Measurements from ENCODE around the gene NCAM1. TPM values are rescaled to one million over a fixed set of nuclear protein-coding genes. Genes with fewer than 3 reads are reported as not detected.
A peak's percentile ranks its signal among the peaks of the same experiment; 100 is the strongest.

Gene NCAM1
- total RNA-seq, 1 donor = 9.6 TPM

DNA sequence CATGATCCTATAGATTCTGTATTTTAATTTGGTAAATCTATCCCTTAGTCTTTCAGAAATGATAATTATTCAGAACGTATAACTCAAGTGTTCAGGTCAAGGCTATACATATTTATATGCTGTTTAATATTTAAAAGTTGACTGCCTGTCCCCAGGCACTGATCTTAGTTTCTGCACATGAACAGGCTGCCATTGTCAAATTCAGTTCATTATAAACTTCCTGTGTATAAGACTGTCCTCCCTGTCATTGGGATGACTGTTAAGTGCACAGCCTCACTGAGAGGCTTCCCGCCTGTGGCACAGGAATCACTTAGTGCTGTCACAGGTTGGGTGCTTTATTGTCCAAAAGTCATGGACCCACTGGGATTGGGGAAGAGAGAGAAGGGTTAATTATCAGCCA, 261.0 kb downstream of the NCAM1 start:
- Histone ChIP-seq H3K27me3 (ENCODE audit: insufficient read depth, low read length) (no peaks in the 10 kb centered on the region), H3K4me1 (ENCODE audit: insufficient read depth, low read length) (no peaks in the 10 kb centered on the region), H3K9me3 (ENCODE audit: low read depth, low read length) (no peaks in the 10 kb centered on the region), H3K4me3 (ENCODE audit: low read length) (no peak overlapping the region)

DNA sequence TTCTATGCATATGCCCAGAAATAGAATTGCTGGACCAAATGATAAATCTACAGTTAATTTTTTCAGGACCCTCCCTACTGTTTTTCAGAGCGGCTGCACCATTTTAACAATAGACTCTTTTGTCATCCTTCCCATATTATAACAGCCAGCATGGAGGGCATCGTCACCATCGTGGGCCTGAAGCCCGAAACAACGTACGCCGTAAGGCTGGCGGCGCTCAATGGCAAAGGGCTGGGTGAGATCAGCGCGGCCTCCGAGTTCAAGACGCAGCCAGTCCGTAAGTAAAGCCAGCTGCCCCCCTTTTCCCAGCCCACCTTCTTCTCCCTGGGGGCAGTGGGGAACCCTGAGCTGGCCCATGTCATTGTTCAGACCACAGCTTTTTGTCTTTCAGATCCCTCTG, 273.7 kb downstream of the NCAM1 start:
- Histone ChIP-seq H3K4me1 (ENCODE audit: insufficient read depth, low read length) (no peaks in the 10 kb centered on the region), H3K27me3 (ENCODE audit: insufficient read depth, low read length) (no peaks in the 10 kb centered on the region), H3K4me3 (ENCODE audit: low read length) (no peak overlapping the region), H3K9me3 (ENCODE audit: low read depth, low read length) (no peaks in the 10 kb centered on the region)

DNA sequence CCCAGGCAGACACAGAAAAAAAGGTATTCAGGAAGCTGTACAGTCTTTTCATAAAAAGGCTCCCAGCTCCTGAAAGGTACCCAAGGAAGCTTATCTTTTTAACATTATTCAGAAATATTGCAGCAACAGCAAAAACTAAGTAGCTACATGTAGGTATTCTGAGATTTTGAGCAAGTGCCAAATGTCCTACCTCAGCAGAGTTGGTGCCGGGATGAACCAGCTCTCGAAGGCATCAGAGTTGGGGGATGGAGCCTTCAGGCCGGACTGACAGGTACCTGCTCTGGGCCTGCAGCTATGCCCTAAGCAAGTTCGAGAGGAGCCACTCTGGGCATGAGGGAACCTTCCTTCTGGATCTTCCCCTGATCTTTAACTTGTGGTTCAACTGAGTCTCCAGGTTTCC, 276.0 kb downstream of the NCAM1 start:
- Histone ChIP-seq H3K4me1 (ENCODE audit: insufficient read depth, low read length) (no peaks in the 10 kb centered on the region), H3K27me3 (ENCODE audit: insufficient read depth, low read length) (no peaks in the 10 kb centered on the region), H3K9me3 (ENCODE audit: low read depth, low read length) (no peaks in the 10 kb centered on the region), H3K4me3 (ENCODE audit: low read length) (no peak overlapping the region)

DNA sequence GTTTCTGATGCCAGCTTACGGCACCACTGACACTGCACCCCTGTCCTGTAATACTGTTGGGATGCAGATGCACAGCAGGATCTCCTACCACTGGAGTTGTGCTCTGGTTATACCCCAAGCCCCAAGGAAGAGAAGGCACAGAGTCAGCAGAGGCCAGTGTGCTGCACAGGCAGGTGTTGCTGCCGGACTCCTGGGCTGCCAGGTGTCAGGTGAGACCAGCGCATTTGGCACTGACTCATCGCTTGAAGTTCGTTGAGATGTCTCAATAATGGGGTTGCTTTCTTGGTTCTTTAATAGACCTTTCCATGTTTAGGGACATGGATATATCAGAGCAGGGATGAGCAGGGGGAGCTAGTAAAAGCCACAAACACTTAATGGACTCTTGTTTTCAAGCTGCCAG, 277.5 kb downstream of the NCAM1 start:
- Histone ChIP-seq H3K4me1 (ENCODE audit: insufficient read depth, low read length) (no peaks in the 10 kb centered on the region), H3K27me3 (ENCODE audit: insufficient read depth, low read length) (no peaks in the 10 kb centered on the region), H3K4me3 (ENCODE audit: low read length) (no peak overlapping the region), H3K9me3 (ENCODE audit: low read depth, low read length) (no peaks in the 10 kb centered on the region)

DNA sequence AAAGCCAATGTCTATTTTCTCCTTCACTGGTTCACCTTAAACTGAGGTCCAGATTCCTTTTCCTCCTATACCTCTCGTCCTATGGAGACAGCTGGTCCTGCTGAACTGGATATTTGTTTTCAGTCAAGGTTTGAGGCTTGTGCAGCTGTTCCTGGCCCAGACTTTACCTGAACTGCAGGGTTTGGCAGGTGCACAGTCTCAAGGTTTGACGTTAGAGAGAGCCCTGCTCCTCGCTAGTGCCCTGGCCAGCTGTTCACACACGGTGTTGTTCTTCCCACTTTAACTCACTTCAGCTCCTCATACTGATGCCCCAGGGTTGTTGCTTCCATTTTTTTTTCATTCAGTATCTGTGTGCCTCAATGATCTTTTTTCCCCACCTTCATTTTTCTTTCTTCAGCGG, 279.2 kb downstream of the NCAM1 start:
- Histone ChIP-seq H3K4me3 (ENCODE audit: low read length) (no peak overlapping the region), H3K4me1 (ENCODE audit: insufficient read depth, low read length) (no peaks in the 10 kb centered on the region), H3K9me3 (ENCODE audit: low read depth, low read length) (no peaks in the 10 kb centered on the region), H3K27me3 (ENCODE audit: insufficient read depth, low read length) (peaks cover 2% of the 10 kb centered on the region)

DNA sequence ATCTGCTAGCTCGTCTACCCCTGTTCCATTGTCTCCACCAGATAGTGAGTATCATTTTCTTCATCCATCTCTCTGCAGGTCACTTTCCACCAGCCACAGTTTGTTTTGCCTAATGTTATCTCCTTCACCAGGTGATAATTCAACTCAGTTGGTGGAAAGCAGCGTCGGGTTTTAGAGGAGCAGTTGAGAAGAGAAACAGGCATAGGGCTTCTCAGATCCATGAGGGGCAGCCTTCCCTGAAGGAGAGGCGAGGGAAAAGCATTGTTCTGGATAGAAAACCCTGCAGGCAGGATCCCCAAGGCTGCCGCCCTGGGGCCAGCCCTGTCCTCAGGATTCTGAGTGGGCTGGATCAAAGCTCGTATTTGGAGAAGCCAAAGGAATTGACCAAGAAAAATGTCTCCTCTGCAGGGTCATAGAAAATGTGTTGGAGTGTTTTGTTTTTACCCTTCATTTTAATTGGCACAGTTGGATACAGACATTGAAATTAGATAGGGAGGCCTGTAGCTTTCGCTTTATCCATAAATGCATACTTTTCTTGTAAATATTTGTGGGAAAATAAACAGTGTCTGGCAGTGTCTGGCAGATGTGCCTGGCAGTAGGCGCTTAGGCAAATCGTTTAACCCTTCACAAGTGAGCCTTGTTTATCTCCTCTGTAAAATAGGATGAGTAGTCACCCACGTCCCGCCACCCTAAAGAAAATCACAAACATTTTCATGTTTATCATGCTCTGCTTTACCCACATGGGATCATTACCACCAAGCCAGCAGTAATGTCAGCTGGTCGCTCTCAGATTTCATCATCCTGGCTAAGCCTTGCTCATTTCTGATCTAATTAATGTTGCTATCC, 279.8 kb downstream of the NCAM1 start:
- H3K4me1 ChIP-seq (ENCODE audit: insufficient read depth, low read length) = no peaks in the 10 kb centered on the region
- H3K9me3 ChIP-seq (ENCODE audit: low read depth, low read length) = no peaks in the 10 kb centered on the region
- H3K27me3 ChIP-seq (ENCODE audit: insufficient read depth, low read length) = peaks cover 4% of the 10 kb centered on the region
- no peak overlapping the region for H3K4me3 ChIP-seq (ENCODE audit: low read length)

DNA sequence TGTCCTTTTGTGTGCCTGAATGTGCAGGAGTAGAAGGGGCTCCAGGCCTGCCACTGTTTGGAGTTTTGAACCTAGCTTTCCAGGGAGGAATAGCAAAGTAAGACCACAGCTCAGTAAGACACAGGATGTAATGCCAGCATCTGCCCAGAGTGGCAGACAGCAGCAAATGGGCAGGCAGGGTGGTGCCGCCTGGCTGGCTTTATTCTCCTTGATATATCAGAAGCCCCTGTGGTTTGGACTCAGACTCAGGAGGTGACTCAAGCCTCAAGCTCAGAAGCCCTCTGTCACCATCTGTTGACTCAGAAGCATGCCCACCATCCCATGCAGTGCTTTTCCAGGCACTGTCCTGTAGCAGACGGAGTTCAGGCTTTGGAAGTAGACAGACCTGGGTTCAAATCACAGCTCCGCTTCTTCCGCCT, 280.4 kb downstream of the NCAM1 start:
- Histone ChIP-seq H3K27me3 (ENCODE audit: insufficient read depth, low read length) (peaks cover 5% of the 10 kb centered on the region), H3K9me3 (ENCODE audit: low read depth, low read length) (no peaks in the 10 kb centered on the region), H3K4me3 (ENCODE audit: low read length) (no peak overlapping the region), H3K4me1 (ENCODE audit: insufficient read depth, low read length) (no peaks in the 10 kb centered on the region)

DNA sequence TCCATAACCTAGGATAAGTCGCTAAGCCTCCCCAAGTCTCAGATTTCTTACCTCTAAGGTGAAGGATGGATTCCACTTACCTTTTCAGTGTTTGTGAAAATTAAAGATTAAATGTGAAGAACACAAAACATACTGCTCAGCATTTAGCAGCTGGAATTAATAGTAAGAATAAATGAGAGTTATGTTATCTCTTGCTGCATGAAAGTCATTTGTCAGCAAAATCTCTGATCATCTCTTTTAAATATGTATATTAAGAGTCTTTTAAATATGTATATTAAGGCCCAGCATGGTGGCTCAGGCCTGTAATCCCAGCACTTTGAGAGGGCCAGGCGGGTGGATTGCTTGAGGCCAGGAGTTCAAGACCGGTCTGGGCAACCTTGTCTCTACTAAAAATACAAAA, 280.8 kb downstream of the NCAM1 start:
- Histone ChIP-seq H3K27me3 (ENCODE audit: insufficient read depth, low read length) (peaks cover 5% of the 10 kb centered on the region), H3K4me1 (ENCODE audit: insufficient read depth, low read length) (no peaks in the 10 kb centered on the region), H3K9me3 (ENCODE audit: low read depth, low read length) (no peaks in the 10 kb centered on the region), H3K4me3 (ENCODE audit: low read length) (no peak overlapping the region)

DNA sequence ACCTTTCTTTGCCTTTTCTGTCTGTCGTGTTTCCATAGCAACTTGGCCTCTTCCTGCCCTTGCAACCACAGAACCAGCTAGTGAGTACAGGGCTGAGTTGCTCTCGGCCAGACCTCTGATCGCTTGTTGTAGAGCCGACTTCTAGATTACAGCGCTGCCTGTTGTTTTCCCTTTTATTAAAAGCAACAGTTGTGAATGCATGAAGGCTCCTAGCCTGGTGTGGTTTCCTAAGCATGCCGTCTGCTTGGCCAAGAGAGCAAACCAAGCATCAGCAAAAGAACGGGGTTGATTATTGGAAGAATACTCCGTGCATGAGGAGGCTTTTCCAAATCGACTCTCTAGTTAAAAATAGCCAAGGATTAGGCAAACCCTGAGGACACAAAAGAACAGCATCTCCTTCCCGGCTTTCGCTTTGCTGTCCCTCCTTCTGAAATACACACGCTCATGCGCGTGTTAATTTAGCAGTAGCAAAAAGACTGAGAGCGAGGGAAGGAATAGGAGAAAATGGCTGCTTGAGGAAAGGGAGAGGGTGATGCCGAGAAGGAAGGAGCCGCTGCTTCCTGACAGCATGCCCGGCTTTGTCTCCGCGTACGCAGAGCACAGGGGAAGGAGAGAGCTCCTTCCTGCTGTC, 281.7 kb downstream of the NCAM1 start:
- no peaks in the 10 kb centered on the region for H3K4me1 ChIP-seq (ENCODE audit: insufficient read depth, low read length)
- H3K4me3 ChIP-seq (ENCODE audit: low read length) = peak overlapping the region; percentile 10
- peaks cover 5% of the 10 kb centered on the region for H3K27me3 ChIP-seq (ENCODE audit: insufficient read depth, low read length)
- no peaks in the 10 kb centered on the region for H3K9me3 ChIP-seq (ENCODE audit: low read depth, low read length)

DNA sequence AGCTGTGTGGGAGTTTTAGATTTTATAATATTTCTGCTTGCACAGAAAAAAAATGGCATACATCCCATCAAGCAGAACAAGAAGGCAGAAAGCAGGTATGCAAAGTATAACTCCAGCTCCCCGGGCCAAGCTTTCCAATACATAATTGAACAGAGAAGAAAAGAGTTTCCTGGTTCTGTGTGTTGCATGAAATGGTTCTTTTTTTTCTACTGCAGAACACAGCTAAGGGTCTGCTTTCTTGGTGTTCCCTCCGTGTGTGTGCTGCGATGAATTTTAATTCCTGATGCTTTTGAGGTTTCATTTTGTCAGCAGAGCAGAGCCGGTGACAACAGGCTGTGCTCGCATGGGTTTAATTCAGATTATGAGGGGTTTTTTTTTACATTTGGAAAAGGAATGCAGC, 282.5 kb downstream of the NCAM1 start:
- H3K9me3 ChIP-seq (ENCODE audit: low read depth, low read length) = no peaks in the 10 kb centered on the region
- peaks cover 5% of the 10 kb centered on the region for H3K27me3 ChIP-seq (ENCODE audit: insufficient read depth, low read length)
- no peaks in the 10 kb centered on the region for H3K4me1 ChIP-seq (ENCODE audit: insufficient read depth, low read length)
- no peak overlapping the region for H3K4me3 ChIP-seq (ENCODE audit: low read length)

DNA sequence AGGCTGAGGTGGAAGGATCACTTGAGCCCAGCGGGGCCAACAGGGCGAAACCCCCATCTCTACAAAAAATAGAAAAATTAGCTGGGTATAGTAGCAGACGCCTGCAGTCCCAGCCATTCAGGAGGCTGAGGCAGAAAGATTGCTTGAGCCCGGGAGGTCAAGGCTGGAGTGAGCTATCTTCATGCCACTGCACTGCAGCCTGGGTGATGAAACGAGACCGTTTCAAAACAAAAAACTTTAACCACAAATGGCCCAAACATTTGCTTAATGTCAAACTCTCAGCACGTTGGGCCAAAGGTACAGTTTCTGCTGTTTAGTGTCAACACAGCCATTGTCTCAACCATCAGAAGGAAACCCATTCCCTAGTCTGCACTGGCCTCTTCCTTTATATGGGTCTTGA, 284.0 kb downstream of the NCAM1 start:
- Histone ChIP-seq H3K9me3 (ENCODE audit: low read depth, low read length) (no peaks in the 10 kb centered on the region), H3K4me1 (ENCODE audit: insufficient read depth, low read length) (no peaks in the 10 kb centered on the region), H3K27me3 (ENCODE audit: insufficient read depth, low read length) (peaks cover 5% of the 10 kb centered on the region), H3K4me3 (ENCODE audit: low read length) (no peak overlapping the region)

DNA sequence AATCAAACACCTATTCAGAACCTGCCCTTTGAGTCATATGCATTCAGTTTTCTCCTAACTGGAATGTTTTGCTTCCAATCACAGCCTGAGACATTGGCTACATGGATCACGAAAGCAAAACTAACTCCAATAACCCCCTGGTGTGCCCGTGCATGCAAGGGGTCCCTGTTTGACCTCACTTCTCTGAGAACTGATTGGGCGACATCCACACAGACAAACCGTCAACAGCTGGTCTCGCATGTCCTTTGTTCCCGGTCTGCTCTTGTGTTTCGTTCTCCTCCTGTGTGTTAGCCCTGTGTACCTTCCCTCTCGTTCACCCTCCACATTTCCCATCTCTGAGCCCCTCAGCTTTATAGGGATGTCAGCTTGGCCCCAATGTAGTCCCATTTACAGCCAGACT, 286.0 kb downstream of the NCAM1 start:
- H3K9me3 ChIP-seq (ENCODE audit: low read depth, low read length) = no peaks in the 10 kb centered on the region
- peaks cover 5% of the 10 kb centered on the region for H3K27me3 ChIP-seq (ENCODE audit: insufficient read depth, low read length)
- H3K4me3 ChIP-seq (ENCODE audit: low read length) = no peak overlapping the region
- H3K4me1 ChIP-seq (ENCODE audit: insufficient read depth, low read length) = no peaks in the 10 kb centered on the region

DNA sequence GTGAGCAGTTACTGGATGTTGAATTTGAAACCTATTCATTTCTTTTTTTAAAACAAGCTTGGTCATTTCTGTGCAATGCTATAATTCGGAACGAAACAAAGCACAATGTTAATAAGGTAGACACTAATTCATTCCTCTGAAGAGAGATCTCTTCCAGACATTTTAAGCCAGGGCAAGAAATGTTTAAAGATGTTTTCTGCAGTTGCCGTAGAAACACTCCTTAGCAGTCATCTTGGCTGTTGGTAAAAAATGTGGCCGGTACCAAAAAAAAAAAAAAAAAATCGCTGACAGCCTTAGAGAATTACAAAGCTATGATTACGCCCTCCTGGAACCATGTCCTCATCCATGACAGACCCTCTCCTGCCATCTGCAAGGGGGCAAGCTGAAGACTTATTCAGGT, 286.7 kb downstream of the NCAM1 start:
- H3K4me3 ChIP-seq (ENCODE audit: low read length) = no peak overlapping the region
- no peaks in the 10 kb centered on the region for H3K4me1 ChIP-seq (ENCODE audit: insufficient read depth, low read length)
- no peaks in the 10 kb centered on the region for H3K9me3 ChIP-seq (ENCODE audit: low read depth, low read length)
- H3K27me3 ChIP-seq (ENCODE audit: insufficient read depth, low read length) = peaks cover 5% of the 10 kb centered on the region

DNA sequence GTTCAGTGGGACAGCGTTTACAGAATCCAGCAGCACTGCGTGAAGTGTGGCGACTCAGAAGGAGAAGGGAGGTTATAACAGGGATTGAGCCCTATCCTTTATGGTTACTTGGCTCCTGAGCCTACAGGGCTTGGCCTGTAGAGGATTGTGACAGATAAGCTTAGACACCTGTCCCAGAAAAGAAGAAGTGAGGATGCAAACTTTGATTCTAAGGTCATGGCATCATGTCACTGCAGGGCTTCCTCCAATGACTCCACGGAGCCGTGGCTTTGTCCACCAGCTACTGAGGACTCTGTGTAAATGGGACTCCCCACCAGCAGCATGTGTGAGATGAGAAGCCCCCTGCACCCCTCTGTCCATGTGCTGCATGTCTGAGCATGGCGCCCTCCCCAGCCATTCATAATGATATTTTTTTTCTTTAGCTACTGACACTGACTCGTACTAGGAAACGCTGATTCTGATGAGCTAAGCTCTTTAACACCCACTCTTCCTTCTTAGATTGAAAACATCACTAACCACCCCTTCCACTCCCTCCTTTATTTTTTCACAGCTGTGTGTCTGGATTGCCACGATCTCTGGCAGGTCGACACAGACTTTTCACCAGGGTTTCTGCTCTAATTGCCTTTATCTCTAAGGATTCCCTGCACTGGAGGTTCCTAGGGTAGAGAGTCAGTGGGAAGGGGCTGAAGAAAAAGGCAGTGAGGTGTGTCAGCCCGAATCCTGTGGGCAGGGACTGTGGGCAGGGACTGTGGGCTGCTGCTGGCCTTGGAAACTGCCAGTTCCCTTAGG, 287.7 kb downstream of the NCAM1 start:
- no peaks in the 10 kb centered on the region for H3K9me3 ChIP-seq (ENCODE audit: low read depth, low read length)

DNA sequence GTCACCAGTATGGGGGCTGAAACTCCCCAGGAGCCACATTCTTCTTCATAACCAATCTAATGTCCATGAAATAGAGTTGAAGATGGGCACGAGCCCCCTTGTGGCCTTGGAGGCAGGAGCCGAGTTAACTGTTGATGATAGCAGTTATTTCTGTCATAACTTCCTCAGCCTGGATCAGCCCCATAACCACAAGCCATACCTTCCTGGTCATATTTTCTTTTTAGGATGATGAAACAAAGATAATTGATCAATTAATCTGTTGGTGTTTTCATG, 288.2 kb downstream of the NCAM1 start:
- Histone ChIP-seq H3K27me3 (ENCODE audit: insufficient read depth, low read length) (peaks cover 3% of the 10 kb centered on the region), H3K9me3 (ENCODE audit: low read depth, low read length) (no peaks in the 10 kb centered on the region), H3K4me1 (ENCODE audit: insufficient read depth, low read length) (no peaks in the 10 kb centered on the region), H3K4me3 (ENCODE audit: low read length) (no peak overlapping the region)

More for the DNA sequence above, 287.7 kb downstream of the NCAM1 start:
- H3K4me3 ChIP-seq (ENCODE audit: low read length) = no peak overlapping the region
- H3K4me1 ChIP-seq (ENCODE audit: insufficient read depth, low read length) = no peaks in the 10 kb centered on the region
- H3K27me3 ChIP-seq (ENCODE audit: insufficient read depth, low read length) = peaks cover 5% of the 10 kb centered on the region
